Psoas muscle (tissue), 8 donors: Measurements from ENCODE around the gene DNAJA2. TPM values are rescaled to one million over a fixed set of nuclear protein-coding genes. Genes with fewer than 3 reads are reported as not detected.

Source experiments
- ATAC-seq, 4 donors: fragments of 200-7000 bp; cut with Tn5 transposase; one replicate each; pipeline ENCODE4 v1.9.1; 2020; ENCODE audit warnings: moderate library complexity in 3 of 4, mild to moderate bottlenecking in 2 of 4
- DNase-seq, 2 donors: peaks; one replicate each; pipeline ENCODE4 v3.0.0-alpha.2; 2020
- H3K27ac ChIP-seq: fragments of 200-600 bp; one replicate; pipeline ENCODE4 v1.8.0; 2022
- H3K27me3 ChIP-seq, 3 donors: fragments of 200-600 bp in 1 of 3; one replicate each; pipeline versions ENCODE4 v1.6.1 to v1.8.0; 2013 to 2022; ENCODE audit warnings: low read length in 2 of 3, mild to moderate bottlenecking in 2 of 3, moderate library complexity in 1 of 3; ENCODE audit not compliant: insufficient read depth in 3 of 3
- H3K36me3 ChIP-seq, 2 donors: fragments of 200-600 bp in 1 of 2; one replicate each; pipeline versions ENCODE4 v1.6.1 to v1.8.0; 2013 to 2022; ENCODE audit warnings: low read depth in 1 of 2, mild to moderate bottlenecking in 1 of 2, moderate library complexity in 1 of 2; ENCODE audit not compliant: insufficient read depth in 1 of 2
- H3K4me1 ChIP-seq: fragments of 200-600 bp; one replicate; pipeline ENCODE4 v1.8.0; 2022
- H3K4me3 ChIP-seq: fragments of 200-600 bp; one replicate; pipeline ENCODE4 v1.8.0; 2022; ENCODE audit warnings: mild to moderate bottlenecking
- H3K9me3 ChIP-seq: fragments of 200-600 bp; one replicate; pipeline ENCODE4 v1.8.0; 2022
- CTCF ChIP-seq: fragments of 200-600 bp; IDR thresholded peaks from one replicate; pipeline ENCODE4 v1.8.0; 2022; ENCODE audit warnings: antibody characterized with exemption
- WGBS, 3 donors: extraction: QIAGEN DNeasy Blood & Tissue Kit; methylation state at CpG; one replicate each; pipeline versions ENCODE4 v1.1.6 to v1.1.7; 2013; 5-methylcytosine and 5-hydroxymethylcytosine counted together
- intact Hi-C, 2 donors: fragments of 100-400 bp; cut with DNase I; formaldehyde crosslinking; loops; one replicate each; pipeline versions ENCODE4 v1.11.0 to v1.14.2; 2022
- polyA plus RNA-seq, 3 donors: library from polyadenylated mRNA; stranded (reverse); fragments of 200-250 nt; gene quantifications; one replicate each; pipeline ENCODE4 v1.2.3, GENCODE V29; 2013
- total RNA-seq, 4 donors: library from RNA; stranded (reverse); fragmentation: NEBNext Ultra II Directional in 2 of 4; extraction: Animal tissue kit (Norgen Biotek cat#: 25700) in 2 of 4; gene quantifications; one replicate each; pipeline versions ENCODE4 v1.2.1 to v1.2.4, GENCODE V29; 2021 to 2023
- donor health status: healthy with polysubstance abuse.
- donor health status: DM: no; HTN: no; CAD: no; lungs with moderate emphysema.
- donor health status: Bipolar disorder and iron deficiency.
- donor health status: healthy.
- donor health status: DM: yes; HTN: yes; CAD: no.
- donor health status: DM: no; HTN: no; CAD: no.
- donor health status: DM: no; HTN: no; CAD: no.
- donor health status: DM: yes; HTN: yes; CAD: no.

Gene DNAJA2
- total and polyA plus RNA-seq, 7 donors, result 64.3 to 96.4 (median 78.1) TPM

- TF ChIP-seq CTCF, result no peak
- intact Hi-C loops, result no loop called here
Measured at GRCh38 chr16:46954562-46954961, 18.9 kb downstream of the DNAJA2 start.

GRCh38 chr16:46950009-46950408 is 23.5 kb downstream of the DNAJA2 start:
- intact Hi-C loops, result no loop called here
- H3K27ac ChIP-seq, result no peak overlapping the region
- no peak for TF ChIP-seq CTCF

More at GRCh38 chr16:46954562-46954961, 18.9 kb downstream of the DNAJA2 start:
- WGBS, 3 donors, result 90 to 94% (median 91%) methylated on average over 5 of the region's 5 CpGs
- H3K4me3 ChIP-seq, result no peak overlapping the region
- DNase-seq (no peak), ATAC-seq (peak in 1 of 4 donors; percentile 20)
- peaks cover 5 to 53% of the 10 kb centered on the region in 2 donors for H3K36me3 ChIP-seq
- no peaks in the 10 kb centered on the region for H3K27me3 ChIP-seq
- H3K4me1 ChIP-seq, result no peaks in the 10 kb centered on the region
- no peak overlapping the region for H3K27ac ChIP-seq
- H3K9me3 ChIP-seq, result no peaks in the 10 kb centered on the region

GRCh38 chr16:46949241-46949892 is 24.1 kb downstream of the DNAJA2 start:
- Histone ChIP-seq H3K9me3 (no peaks in the 10 kb centered on the region), H3K4me3 (no peak overlapping the region), H3K27me3 (no peaks in the 10 kb centered on the region), H3K36me3 (peaks cover 0 to 2% of the 10 kb centered on the region in 2 donors), H3K27ac (no peak overlapping the region), H3K4me1 (no peaks in the 10 kb centered on the region)
- intact Hi-C loops, result no loop called here
- TF ChIP-seq CTCF, result no peak
- WGBS, 3 donors, result 71 to 88% (median 77%) methylated on average over 7 of the region's 7 CpGs
- DNase-seq (no peak), ATAC-seq (no peak)

More at GRCh38 chr16:46950009-46950408, 23.5 kb downstream of the DNAJA2 start:
- WGBS, 3 donors, result 20 to 45% (median 25%) methylated on average over 1 of the region's 1 CpG
- Histone ChIP-seq H3K36me3 (peaks cover 0 to 9% of the 10 kb centered on the region in 2 donors), H3K27me3 (no peaks in the 10 kb centered on the region), H3K4me1 (no peaks in the 10 kb centered on the region), H3K4me3 (no peak overlapping the region), H3K9me3 (no peaks in the 10 kb centered on the region)
- ATAC-seq (no peak), DNase-seq (no peak)

GRCh38 chr16:46948548-46949166 is 24.8 kb downstream of the DNAJA2 start:
- no peak for TF ChIP-seq CTCF
- intact Hi-C loops, result no loop called here
- H3K9me3 ChIP-seq, result no peaks in the 10 kb centered on the region

More at GRCh38 chr16:46948548-46949166, 24.8 kb downstream of the DNAJA2 start:
- Histone ChIP-seq H3K4me3 (no peak overlapping the region), H3K27ac (no peak overlapping the region), H3K27me3 (no peaks in the 10 kb centered on the region), H3K36me3 (no peaks in the 10 kb centered on the region), H3K4me1 (no peaks in the 10 kb centered on the region)
- DNase-seq (no peak), ATAC-seq (peak in 1 of 4 donors; percentile 53)
- WGBS, 3 donors, result 47 to 68% (median 53%) methylated on average over 4 of the region's 4 CpGs
